Thyroid gland (tissue), 4 donors: ENCODE results near the gene QSOX2.

ENCODE experiments used
- CTCF ChIP-seq, 6 experiments: fragments of 200-600 bp in 3 of 6; fragments of 450-650 bp in 3 of 6; sonication (generic) in 3 of 6; IDR thresholded peaks; one replicate each; pipeline ENCODE4 v1.5.1; 2016 to 2019; ENCODE audit warnings: antibody characterized with exemption in 6 of 6, mild to moderate bottlenecking in 2 of 6, inconsistent platforms in 1 of 6, moderate library complexity in 1 of 6
- POLR2A ChIP-seq, 2 donors: fragments of 450-650 bp; IDR thresholded peaks; one replicate each; pipeline ENCODE4 v1.6.1; 2017; ENCODE audit warnings: antibody characterized with exemption in 2 of 2, mild to moderate bottlenecking in 2 of 2, moderate library complexity in 1 of 2

GRCh38 chr9:136254381-136255165 is 9.0 kb upstream of the QSOX2 start:
- no peak for TF ChIP-seq CTCF (IDR thresholded peaks at IDR 0.05)
- TF ChIP-seq POLR2A (IDR thresholded peaks at IDR 0.05), result no peak
